GM03348 (cell line): Measurements from ENCODE around the gene SPSB4.
A peak's percentile ranks its signal among the peaks of the same experiment; 100 is the strongest.

ENCODE experiments used
- DNase-seq: peaks from one replicate; pipeline ENCODE4 v3.0.0; 2012; ENCODE audit warnings: low spot score

The SPSB4 gene

DNA sequence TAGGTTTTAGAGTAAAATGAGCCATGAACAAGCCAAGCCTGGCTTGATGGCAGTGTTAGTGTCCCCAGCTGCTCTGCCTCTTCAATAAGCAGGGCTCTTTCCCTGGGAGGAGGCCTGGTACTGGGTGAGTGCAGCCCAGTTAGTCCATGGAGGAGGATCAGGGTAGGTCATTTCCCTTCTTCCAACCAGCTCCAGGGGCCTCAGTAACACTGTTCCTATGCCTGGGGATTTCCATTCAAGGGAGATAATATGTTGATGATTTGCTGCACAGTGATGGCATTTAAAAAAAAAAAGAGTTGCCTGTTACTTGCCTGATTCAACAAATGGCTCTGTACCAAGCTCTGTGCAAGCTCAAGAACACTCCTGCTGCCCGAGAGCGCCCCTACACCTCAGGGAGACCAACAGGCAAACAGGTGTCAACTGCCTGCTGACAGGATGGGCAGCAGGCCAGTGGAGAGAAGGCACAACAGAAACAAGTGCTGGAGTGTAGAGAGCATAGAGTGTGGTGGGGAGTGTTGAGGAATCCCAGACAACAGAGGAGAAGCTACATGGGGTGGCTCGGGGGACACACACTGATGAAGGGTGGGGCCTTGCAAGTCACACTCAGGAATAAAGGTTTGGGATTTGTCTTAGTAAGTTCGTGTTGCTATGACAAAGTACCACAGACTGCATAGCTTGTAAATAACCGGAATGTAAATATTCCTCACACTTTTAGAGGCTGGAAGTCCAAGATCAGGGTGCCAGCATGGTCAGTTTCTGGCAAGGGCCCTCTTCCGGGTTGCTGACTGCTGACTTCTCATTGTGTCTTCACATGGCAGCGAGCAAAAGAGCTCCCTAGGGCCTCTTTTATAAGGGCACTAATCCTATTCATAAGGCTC, 101.9 kb downstream of the SPSB4 start:
- no peak for DNase-seq

DNA sequence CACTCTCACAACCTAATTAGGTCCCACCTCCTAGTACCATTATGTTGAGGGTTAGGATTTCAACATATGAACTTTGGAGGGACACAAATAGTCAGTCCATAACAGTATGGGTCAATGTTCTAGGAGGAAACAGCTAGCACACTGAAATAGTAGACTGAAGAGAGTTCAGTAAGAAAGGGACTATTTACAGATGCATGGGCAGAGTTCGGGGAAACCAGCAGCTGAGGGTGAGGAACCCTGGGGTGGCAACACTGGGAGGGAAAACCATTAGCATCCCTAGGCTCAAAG, 102.5 kb downstream of the SPSB4 start:
- no peak for DNase-seq

DNA sequence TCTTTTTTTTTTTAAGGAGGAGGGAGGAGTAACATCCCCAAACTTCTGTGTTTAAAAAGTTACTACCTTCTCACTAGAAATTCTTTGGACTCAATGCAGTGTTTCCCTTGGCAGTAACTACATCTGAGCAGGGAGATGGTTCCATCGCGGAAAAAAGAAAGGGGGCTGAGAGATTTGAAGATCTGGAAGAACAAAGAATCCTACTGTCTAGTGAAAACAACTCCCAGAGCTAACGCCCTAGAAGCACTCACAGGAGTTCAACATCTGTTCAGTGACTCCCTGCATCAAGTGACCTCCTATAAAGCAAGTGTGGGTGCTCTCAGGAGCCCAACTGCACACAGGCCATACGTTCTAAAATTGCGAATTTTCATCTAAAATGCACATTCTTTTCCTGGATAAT, 113.7 kb downstream of the SPSB4 start:
- no peak for DNase-seq

DNA sequence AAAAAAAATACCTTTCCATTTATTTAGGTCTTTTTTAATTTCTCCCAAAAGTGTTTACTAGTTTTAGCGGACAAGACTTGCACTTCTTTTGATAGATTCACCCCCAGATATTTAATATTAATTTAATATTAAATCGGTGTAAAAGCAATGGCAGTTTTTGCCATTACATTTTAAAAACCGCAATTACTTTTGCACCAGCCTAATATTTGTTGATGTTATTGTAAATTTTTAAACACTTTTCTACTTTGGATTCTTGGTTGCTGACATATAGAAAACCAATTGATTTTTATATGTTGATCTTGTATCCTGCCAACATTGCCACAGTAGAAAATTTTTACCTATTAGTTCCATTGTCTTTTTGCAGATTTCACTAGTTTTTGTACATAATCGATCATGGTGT, 116.5 kb downstream of the SPSB4 start:
- DNase-seq: no peak

DNA sequence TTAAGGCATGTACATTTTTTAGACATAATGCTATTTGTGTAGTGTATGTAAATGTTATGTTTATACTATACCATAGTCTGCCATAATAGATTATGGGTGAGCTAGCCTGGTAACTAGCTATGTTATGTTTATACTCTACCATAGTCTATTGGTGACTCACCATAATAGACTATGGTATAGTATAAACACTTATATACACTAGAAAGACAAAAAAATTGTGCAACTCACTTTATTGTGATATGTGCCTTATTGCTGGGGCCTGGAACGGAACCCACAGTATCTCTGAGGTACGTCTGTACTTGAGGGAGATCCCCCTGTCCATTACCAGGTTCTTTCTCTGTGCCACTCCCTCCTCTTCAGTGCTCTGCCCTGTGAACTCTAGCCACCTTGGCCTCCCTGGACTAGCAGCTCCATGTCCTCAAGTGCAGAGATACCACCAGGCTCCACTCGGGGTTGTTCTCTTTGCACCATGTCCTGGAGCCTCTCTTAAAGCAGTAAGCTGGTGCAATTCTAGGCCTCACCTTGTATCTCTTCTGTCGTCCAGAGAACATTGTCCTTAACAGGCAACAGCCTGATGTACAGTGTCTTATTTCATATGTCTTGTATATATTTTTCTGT, 119.6 kb downstream of the SPSB4 start:
- DNase-seq: no peak

DNA sequence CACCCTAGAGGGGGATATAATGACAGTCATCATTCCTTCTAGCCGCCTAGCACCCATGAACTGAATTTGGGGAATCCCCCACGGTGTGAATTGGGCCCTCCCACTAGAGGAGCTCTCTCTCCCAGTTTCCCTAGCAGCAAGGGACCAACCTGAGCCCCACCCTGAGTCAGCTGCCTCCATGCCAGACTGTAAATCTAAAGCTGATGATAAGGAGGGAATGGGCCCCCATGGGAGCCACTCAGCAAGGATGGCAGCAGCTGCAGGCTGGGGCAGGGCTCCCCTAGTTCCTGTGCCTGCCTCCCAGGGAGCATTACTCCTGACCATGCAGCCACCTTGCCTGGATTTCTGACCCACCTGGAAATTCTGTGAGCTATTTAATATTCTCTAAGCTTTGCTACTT, 123.5 kb downstream of the SPSB4 start:
- DNase-seq: no peak

DNA sequence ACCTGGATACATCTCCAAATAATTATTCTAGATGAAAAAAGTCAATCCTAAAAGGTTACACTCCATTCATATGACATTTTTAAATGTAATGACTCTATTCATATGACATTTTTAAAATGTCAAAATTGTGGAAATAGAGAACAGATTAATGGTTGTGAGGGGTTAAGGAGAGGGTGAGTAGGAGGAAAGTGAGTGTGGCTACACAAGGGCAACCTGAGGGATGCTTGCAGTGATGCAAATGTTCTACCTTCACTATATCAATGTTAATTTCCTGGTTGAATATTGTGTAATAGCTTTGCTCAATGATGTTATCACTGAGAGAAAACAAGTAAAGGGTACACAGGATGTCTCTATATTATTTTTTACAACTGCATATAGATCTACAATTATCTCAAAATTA, 125.6 kb downstream of the SPSB4 start:
- DNase-seq: no peak

DNA sequence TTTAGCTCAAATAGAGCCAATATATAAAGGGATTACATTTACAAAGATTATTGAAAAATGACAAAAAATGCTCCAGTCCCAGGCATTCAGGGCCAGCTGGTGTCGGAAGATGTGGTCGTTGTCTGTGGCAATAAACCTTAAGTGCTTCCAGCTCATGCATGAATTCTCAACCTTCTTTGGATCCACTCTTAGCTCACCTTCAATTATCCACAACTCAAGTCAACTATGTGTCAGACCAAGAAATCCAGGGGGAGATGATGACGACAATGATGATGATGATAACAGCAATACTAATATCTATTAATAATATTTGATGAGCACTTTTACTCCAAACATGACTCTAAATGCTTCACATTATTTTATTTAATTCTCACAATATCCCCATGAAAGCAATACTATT, 126.9 kb downstream of the SPSB4 start:
- no peak for DNase-seq

DNA sequence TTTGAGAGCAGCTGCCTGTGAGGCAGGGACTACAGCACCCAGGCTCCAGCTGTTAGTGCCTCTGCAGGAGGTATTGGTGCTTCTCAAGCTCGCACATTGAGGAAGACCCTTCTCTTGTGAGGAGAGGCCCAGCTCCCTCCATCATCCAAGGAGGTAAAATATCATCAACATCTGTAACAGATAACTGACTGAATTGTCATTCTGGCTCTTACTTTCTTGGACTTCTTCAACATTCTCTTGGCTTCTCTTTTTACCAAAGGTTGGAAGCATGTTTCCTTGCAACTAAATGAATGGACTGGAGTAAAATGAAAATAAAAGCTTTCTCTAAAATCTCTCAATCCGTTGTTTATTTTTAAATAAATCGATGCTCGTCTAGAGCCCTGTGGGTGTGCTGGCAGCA, 127.4 kb downstream of the SPSB4 start:
- no peak for DNase-seq

DNA sequence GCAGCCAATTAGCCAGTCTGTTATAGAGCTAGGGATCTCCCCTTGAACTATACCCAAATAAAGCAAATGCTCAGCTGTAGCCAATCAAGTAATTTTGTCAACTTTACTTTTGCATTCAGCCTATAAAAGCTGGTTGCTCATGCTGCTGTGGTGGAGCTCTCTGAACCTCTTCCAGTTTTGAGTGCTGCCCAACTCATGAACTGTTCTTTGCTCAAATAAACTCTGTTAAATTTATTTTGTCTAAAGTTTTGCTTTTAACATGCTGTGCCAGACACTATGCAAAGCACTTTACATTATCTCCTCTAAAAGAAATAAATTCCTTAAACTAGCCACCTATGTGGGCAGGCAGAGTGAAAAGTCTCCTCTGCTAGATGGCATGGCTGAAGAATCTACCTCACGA, 128.8 kb downstream of the SPSB4 start:
- no peak for DNase-seq

DNA sequence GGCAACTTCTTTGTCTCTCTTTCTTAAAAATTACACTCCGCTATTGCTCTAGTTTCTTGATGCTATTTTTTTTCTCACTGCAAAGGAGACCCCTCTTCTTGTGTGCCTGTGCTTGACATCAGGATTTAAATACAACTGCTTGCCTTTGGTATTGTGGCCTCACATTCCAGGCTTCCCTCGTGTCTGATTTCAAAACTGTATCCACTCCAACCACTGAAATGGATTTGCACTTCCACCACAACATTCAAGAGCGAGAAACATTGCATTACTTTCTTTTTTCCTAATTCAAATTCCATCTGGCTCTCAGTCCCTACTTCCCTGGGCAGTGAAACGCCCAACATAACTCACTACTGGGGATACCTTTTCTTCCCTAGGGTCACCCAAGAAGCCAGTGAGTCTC, 130.0 kb downstream of the SPSB4 start:
- no peak for DNase-seq

DNA sequence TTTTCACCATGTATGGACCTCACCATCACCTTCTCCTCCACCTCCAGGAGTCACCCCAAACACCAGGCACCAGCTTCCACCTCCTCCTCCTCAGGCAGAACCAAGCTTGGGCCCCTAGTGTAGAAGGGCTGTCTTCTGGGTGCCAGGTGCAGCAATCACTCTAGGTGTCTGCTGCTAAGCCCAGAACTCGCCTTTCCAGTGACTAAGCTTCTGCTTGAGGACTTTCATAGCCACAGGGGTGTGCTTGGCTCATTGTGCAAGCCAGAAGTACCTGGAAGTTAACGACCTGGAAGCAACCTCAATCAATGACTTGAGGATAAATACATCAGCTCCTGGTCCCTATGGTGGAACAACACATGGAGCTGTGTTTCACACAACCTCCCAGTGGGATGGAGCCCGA, 130.7 kb downstream of the SPSB4 start:
- DNase-seq: no peak

DNA sequence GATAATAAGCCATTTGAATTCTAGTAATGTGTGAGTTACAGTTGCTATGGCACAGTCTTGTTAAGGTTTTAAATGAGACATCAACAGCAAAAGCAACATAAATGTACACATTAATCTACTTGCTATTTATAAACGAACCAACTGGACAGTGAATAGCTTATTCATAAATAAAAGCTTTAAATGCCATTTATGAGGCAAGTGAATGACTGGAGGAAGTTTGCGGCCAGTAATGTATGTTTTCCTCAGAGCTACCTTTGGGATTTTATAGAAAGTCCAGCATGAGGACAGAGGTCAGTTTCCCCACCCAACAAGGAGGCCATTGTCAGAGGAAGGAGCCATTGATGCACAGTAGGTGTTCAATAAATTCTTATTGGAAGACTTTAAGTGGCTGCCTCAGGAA, 132.5 kb downstream of the SPSB4 start:
- no peak for DNase-seq

DNA sequence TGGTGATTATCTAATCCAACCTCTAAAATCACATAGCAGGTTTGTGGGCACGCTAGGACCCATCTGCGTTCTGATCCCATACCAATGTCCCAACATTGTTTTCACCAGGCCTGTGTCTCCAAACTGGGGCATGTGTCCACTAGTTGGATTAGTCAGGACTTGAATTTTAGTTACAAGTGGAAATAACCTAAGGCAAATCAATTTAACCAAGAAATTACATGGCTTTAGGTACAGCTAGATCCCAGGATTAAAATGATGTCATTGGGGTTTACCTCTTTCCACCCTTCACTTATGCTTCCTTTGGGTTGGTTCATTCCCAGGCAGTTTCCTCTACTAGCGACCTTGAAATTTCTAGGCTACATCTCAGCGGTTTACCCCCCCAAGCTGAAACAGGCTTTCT, 133.3 kb downstream of the SPSB4 start:
- no peak for DNase-seq

DNA sequence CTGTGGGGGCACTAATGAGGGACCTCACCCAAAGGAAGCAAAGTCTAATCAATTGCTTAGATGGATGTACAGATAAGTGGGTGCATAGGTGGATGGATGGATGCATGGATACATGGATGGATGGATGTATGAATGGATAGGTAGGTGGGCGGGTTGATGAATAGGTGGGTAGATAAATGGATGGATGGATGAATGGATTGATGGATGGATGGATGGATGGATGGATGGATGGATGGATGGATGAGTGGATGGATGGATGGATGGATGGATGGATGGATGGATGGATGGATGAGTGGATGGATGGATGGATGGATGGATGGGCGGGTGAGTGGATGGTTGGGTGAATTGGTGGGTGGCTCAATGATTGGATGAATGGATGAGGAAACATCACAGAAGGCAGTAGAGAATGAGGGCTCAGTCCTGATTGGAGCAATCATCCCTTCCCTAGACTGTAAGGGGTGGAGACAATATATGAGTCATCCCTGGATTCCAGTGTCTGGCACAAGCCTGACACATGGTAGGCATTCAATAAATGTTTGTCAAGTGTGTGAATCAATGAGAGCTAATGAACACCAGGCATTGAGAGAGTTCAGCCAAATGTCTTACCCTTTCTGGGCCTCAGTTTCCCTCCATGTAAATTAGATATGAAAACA, 140.1 kb downstream of the SPSB4 start:
- DNase-seq: peak; percentile 13

DNA sequence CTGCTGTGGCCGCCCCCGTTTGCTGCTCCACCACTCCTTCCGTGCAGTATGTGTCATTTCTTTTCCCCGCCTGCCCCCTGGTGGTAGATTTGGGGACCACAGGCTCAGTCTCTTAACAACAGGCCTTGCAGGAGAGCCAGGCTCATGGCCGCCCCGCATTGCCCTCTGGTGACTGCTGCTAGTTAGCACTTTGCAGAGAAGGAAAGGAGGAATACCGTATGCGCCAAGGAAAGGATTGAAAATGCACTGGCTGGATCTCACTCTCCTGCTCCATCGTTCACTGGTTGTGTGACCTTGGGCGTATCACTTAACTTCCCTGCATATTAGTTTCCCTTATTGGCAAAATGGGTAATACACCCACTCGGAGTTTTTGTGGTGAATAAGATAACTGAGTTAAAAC, 141.2 kb downstream of the SPSB4 start:
- peak; percentile 93 for DNase-seq

DNA sequence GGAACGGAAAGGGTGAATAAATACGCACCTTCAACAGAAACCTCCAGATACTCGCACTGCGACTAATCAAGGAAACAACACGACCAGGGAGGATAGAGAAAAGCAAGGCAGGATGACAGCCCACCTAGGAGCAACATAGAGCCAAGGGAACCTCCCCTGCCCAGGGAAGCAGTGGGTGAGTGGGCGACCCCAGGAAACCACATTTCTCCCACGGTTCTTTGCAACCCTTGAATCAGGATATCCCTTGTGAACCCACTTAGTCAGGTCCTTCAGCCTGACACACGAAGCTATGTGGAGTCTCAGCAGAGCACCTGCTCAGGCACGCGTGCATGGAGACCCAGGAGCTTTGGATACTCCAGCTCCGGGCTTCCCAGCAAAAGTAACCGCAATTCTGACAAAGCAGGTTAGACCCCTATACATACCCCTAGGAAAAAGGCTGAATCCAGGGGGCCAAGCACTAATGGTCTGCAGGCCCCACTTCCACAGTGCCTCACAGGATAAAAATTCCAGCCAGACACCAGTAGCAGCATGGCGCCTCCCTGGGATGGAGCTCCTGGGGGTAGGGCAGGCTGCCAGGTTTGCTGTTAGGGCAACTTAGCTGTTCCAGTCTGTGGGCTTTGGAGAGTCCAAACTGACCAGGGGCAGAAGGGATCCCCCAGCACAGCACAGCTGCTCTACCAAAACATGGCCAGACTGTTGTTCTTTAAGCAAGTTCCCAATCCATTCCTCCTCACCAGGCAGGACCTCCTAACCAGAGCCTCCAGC, 142.1 kb downstream of the SPSB4 start:
- no peak for DNase-seq
